Skeletal muscle satellite cell (primary cell): ENCODE results near the gene BLM.

Experiments used
- H3K27me3 ChIP-seq: 2 replicates; pipeline ENCODE4 v1.7.0; 2013; ENCODE audit warnings: low read length; ENCODE audit not compliant: control insufficient read depth, insufficient read depth
- H3K36me3 ChIP-seq: 2 replicates; pipeline ENCODE4 v1.7.0; 2013; ENCODE audit warnings: mild to moderate bottlenecking, control low read depth, low read length; ENCODE audit not compliant: insufficient read depth
- H3K4me1 ChIP-seq: 2 replicates; pipeline ENCODE4 v1.7.0; 2013; ENCODE audit warnings: low read length; ENCODE audit not compliant: control insufficient read depth, insufficient read depth
- H3K4me2 ChIP-seq: 2 replicates; pipeline ENCODE4 v1.7.0; 2013; ENCODE audit warnings: mild to moderate bottlenecking, low read length
- H3K4me3 ChIP-seq: 2 replicates; pipeline ENCODE4 v1.7.0; 2013; ENCODE audit warnings: low read length
- H3K9ac ChIP-seq: 2 replicates; pipeline ENCODE4 v1.7.0; 2013; ENCODE audit warnings: mild to moderate bottlenecking, low read depth, low read length, moderate library complexity
- H3K9me3 ChIP-seq: replicated peaks from 2 replicates; pipeline ENCODE4 v1.7.0; 2013; ENCODE audit warnings: mild to moderate bottlenecking, control low read depth, low read length

Gene BLM

DNA sequence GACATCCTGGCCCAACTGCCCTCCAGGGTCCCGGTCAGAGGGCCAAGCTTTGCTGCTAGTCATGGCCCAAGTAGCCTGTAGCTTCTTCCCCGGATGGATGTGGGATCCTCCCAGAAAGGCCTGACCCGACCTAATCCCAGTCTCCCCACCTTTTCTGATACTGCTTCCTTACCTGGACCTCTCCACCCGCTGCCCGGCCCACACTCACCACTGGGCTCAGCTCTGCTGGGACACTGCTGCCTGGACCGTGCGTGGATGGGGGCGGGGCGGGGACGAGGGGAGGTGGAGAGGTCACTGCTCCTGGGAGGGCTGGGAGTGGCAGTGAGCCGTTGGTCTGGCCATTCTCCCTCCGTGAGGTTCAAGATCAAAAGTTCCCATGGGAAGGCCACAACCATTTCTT, 111.0 kb downstream of the BLM start:
- H3K4me3 ChIP-seq, result no peak overlapping the region
- no peaks in the 10 kb centered on the region for H3K9me3 ChIP-seq
- no peaks in the 10 kb centered on the region for H3K36me3 ChIP-seq
- H3K4me2 ChIP-seq, result no peak overlapping the region
- H3K4me1 ChIP-seq, result no peaks in the 10 kb centered on the region
- H3K27me3 ChIP-seq, result peaks cover 8% of the 10 kb centered on the region
- H3K9ac ChIP-seq, result no peak overlapping the region

DNA sequence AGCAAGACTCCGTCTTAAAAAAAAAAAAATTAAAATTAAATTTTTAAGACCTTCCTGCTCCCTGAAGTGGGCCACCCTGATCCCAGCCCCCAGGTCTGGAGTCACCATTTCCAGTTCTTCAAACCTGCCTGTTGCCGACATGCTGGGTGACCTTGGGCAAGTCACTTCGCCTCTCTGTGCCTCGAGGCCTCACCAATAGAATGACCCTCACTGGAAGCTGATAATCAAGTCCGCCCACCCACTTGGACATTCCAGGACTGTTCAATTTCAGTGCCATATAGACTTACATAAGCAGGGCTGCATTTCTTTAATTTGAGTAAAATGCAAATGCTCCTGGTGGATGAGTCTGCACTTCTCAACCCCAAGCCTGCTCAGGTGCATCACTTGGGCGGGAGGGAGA, 112.0 kb downstream of the BLM start:
- H3K4me3 ChIP-seq, result no peak overlapping the region
- no peak overlapping the region for H3K9ac ChIP-seq
- no peaks in the 10 kb centered on the region for H3K9me3 ChIP-seq
- no peak overlapping the region for H3K4me2 ChIP-seq
- no peaks in the 10 kb centered on the region for H3K36me3 ChIP-seq
- no peaks in the 10 kb centered on the region for H3K4me1 ChIP-seq
- peaks cover 6% of the 10 kb centered on the region for H3K27me3 ChIP-seq

GRCh38 chr15:90829942-90830440, 112.8 kb downstream of the BLM start:
- Histone ChIP-seq H3K9ac (no peak overlapping the region), H3K4me1 (no peaks in the 10 kb centered on the region), H3K27me3 (peaks cover 3% of the 10 kb centered on the region), H3K9me3 (no peaks in the 10 kb centered on the region), H3K36me3 (no peaks in the 10 kb centered on the region), H3K4me2 (no peak overlapping the region), H3K4me3 (no peak overlapping the region)

- Histone ChIP-seq H3K4me3 (no peak overlapping the region), H3K27me3 (peaks cover 3% of the 10 kb centered on the region), H3K4me2 (no peak overlapping the region), H3K9me3 (no peaks in the 10 kb centered on the region), H3K36me3 (no peaks in the 10 kb centered on the region), H3K9ac (no peak overlapping the region), H3K4me1 (peaks cover 4% of the 10 kb centered on the region)
Measured at GRCh38 chr15:90834626-90835025, 117.5 kb downstream of the BLM start.

DNA sequence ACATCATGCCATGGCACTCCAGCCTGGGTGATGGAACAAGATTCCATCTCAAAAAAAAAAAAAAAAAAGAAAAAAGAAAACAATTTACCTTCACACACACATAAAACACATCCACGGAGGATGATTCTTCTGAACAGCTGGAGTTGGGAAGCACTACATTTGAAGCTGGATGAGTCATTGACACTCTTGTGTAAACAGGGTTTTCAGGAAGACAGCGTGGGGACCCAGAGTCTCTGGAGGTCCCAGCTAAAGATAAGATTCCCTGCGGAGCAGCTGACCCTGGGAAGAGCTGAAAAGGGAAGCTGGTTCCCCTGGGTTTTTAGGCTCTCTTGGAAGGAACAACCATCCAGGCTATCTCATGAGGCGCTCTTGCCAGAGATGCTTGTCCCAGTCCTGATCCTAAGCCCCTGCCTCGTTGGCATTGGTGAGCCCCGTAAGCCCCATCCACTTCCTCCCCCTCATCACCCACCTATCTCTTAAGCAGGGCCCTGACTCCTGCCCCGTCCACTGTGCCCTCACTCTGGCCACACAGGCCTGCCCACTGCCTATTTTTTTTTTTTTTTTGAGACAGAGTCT, 119.2 kb downstream of the BLM start:
- peaks cover 4% of the 10 kb centered on the region for H3K4me1 ChIP-seq
- no peak overlapping the region for H3K4me2 ChIP-seq
- no peaks in the 10 kb centered on the region for H3K27me3 ChIP-seq
- no peak overlapping the region for H3K9ac ChIP-seq
- no peaks in the 10 kb centered on the region for H3K36me3 ChIP-seq
- no peak overlapping the region for H3K4me3 ChIP-seq
- no peaks in the 10 kb centered on the region for H3K9me3 ChIP-seq

GRCh38 chr15:90837094-90837493, 119.9 kb downstream of the BLM start:
- Histone ChIP-seq H3K9ac (no peak overlapping the region), H3K4me2 (no peak overlapping the region), H3K4me1 (peaks cover 4% of the 10 kb centered on the region), H3K27me3 (no peaks in the 10 kb centered on the region), H3K36me3 (no peaks in the 10 kb centered on the region), H3K9me3 (no peaks in the 10 kb centered on the region), H3K4me3 (no peak overlapping the region)

GRCh38 chr15:90838139-90838538, 121.0 kb downstream of the BLM start:
- Histone ChIP-seq H3K9ac (no peak overlapping the region), H3K27me3 (peaks cover 3% of the 10 kb centered on the region), H3K4me1 (peaks cover 4% of the 10 kb centered on the region), H3K9me3 (no peaks in the 10 kb centered on the region), H3K4me2 (no peak overlapping the region), H3K4me3 (no peak overlapping the region), H3K36me3 (no peaks in the 10 kb centered on the region)

DNA sequence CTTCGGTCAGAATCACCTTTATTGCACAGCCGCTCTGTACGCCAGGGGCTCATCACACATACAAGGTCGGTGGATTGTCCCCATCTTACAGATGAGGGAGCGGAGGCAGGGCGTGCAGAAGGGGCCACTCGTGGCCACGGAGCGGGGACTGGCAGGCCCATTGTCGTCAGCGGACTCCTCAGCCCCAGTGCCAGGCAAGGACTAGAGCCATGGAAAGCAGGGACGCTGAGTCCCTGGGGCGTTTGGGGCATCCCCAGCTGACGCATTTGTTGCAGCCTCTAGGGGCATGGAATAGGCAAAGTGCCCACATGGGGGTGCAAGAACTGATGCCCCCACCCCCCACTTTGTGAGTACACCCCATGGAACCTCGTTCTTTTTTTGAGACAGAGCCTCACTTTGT, 121.4 kb downstream of the BLM start:
- peaks cover 3% of the 10 kb centered on the region for H3K27me3 ChIP-seq
- H3K4me3 ChIP-seq, result no peak overlapping the region
- H3K9ac ChIP-seq, result no peak overlapping the region
- H3K9me3 ChIP-seq, result no peaks in the 10 kb centered on the region
- H3K36me3 ChIP-seq, result no peaks in the 10 kb centered on the region
- H3K4me2 ChIP-seq, result no peak overlapping the region
- H3K4me1 ChIP-seq, result peaks cover 4% of the 10 kb centered on the region

DNA sequence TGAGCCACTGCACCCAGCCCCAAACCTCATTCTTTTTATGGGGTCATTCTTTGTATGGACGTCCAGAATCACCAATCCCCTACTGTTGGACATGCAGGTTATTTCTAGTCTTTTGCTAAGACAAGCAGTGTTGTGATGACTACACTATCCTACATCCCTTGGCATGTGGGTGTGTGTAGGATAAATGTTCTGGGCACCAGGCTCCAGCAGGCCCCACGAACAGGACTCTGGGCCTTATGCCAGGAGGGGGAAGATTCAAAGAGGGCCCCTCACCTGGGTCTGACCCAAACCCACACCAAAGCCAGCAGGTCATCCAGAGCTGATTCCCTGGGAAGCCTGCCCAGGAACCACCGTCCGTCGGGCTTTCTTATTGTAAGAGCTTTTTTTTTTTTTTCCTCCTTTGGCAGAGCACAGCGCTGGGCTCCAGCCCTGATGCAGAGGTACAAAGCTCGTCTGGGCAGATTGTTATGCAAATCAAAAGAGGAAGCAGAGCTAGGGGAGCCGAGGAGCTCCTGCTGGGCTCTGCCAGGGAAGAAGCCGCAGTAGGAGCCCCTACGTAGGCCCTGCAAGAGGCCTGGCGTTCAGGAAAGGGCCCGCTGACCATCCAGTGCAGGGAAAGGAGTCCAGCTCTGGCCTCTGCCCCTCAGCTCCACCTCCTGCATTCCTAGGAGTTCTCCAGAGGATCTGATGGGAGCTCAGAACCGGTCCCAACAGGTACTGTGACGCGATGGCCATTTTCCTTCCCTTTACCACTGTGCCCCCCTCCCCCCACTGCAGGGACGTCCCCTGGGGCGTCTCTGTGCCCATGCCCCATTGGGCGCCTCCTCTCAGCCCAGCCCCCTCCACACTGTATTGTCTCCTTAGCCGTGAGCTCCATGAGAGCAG, 122.3 kb downstream of the BLM start:
- H3K4me2 ChIP-seq, result no peak overlapping the region
- H3K4me3 ChIP-seq, result no peak overlapping the region
- no peaks in the 10 kb centered on the region for H3K36me3 ChIP-seq
- no peaks in the 10 kb centered on the region for H3K9me3 ChIP-seq
- peaks cover 4% of the 10 kb centered on the region for H3K4me1 ChIP-seq
- peaks cover 3% of the 10 kb centered on the region for H3K27me3 ChIP-seq
- H3K9ac ChIP-seq, result no peak overlapping the region

- H3K9me3 ChIP-seq, result no peaks in the 10 kb centered on the region
- H3K9ac ChIP-seq, result no peak overlapping the region
- no peak overlapping the region for H3K4me3 ChIP-seq
- H3K4me2 ChIP-seq, result no peak overlapping the region
- H3K36me3 ChIP-seq, result no peaks in the 10 kb centered on the region
- peaks cover 9% of the 10 kb centered on the region for H3K4me1 ChIP-seq
- H3K27me3 ChIP-seq, result peaks cover 3% of the 10 kb centered on the region
Measured at GRCh38 chr15:90840157-90840855, 123.2 kb downstream of the BLM start.

DNA sequence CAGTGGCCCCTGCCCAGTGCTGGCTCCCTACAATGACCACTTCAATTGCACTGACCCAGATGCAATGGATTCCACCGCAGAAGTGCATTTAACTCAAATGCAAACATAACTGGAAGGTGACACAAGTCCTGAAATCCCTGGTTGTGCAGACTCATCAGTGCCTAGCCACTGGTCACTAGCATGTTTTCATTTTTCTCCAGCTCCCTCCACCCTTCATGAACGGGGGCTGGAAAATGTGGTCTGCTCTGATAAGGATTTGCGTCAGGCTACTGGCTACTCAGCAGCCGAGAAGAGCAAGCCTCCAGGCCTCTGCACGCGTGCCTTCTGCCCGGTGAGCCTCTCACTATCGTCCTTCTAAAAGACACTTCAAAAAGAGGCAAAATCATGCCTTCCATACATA, 123.8 kb downstream of the BLM start:
- Histone ChIP-seq H3K36me3 (no peaks in the 10 kb centered on the region), H3K4me2 (no peak overlapping the region), H3K4me3 (no peak overlapping the region), H3K27me3 (peaks cover 3% of the 10 kb centered on the region), H3K9ac (no peak overlapping the region), H3K4me1 (peaks cover 14% of the 10 kb centered on the region), H3K9me3 (no peaks in the 10 kb centered on the region)
